ENCODE data around the gene CORO1C.

DNA sequence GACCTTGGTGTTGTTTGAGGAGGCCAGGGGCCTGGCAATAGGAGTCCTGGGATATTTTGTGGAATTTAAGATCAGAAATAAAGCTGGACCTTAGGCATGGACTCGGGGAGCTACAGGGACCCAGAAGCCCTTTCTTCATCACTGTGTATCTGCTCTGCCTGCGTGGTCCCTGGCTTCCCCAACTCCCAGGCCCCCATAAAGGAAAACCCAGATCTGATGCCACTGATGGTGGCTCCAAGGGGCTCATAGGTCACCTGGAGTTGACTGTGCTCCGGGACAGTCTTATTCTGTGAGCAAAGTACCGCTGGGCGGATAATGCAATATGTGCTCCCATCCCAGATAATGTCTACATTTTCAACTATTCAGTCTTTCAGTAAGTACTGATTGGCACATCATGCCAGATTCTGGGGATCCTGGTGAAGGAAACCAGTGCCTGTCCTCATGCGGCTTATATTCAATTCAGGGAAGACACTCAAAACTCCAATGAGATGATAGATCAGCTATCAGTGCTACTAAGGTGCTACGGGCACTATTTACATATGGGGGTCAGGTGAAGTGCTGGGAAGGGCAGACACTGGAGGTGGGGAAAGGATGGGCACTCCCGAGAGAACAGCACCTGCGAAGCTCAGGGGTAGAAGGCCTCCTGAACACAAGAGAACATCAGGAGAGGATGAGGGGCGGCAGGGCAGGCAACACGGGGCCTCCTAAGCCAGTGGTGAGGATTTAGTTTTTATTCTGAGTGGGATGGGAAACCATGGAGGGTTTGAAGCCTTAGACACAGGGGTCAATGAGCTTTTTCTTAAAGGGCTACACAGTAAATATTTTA is 92.1 kb downstream of the CORO1C start:
- TF ChIP-seq, protein P1, sequence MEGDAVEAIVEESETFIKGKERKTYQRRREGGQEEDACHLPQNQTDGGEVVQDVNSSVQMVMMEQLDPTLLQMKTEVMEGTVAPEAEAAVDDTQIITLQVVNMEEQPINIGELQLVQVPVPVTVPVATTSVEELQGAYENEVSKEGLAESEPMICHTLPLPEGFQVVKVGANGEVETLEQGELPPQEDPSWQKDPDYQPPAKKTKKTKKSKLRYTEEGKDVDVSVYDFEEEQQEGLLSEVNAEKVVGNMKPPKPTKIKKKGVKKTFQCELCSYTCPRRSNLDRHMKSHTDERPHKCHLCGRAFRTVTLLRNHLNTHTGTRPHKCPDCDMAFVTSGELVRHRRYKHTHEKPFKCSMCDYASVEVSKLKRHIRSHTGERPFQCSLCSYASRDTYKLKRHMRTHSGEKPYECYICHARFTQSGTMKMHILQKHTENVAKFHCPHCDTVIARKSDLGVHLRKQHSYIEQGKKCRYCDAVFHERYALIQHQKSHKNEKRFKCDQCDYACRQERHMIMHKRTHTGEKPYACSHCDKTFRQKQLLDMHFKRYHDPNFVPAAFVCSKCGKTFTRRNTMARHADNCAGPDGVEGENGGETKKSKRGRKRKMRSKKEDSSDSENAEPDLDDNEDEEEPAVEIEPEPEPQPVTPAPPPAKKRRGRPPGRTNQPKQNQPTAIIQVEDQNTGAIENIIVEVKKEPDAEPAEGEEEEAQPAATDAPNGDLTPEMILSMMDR (IDR thresholded peaks at IDR 0.05): no peak
- no peak for TF ChIP-seq EZH2 (IDR thresholded peaks at IDR 0.05)
